ENCODE results near the gene PDE2A.

PDE2A gene

DNA sequence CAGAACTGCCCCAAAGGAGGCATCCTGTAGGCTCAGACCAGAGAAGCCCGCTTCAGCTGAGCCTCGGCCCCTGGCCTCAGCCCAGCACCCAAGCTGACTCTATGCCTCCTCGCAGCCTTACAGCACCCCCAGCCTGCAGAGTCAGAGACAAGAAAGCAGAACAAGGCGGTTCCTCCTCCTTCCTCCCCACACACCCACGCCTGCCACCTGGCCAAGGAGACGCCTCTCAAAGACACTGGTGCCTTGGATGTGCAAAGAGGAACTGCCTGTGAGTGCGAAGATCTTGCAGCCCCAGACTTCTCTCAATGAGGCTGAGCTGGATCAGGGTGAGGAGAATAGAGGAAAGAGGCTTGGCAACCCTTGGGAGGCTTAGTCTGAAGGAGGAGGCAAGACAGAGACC lies 60.2 kb downstream of the PDE2A start:
- DNase-seq (ENCODE audit: low read depth) = no peak

- DNase-seq (ENCODE audit: low read depth) = no peak
These were observed 60.8 kb downstream of the PDE2A start for GRCh38 chr11:72613450-72613849.

DNA sequence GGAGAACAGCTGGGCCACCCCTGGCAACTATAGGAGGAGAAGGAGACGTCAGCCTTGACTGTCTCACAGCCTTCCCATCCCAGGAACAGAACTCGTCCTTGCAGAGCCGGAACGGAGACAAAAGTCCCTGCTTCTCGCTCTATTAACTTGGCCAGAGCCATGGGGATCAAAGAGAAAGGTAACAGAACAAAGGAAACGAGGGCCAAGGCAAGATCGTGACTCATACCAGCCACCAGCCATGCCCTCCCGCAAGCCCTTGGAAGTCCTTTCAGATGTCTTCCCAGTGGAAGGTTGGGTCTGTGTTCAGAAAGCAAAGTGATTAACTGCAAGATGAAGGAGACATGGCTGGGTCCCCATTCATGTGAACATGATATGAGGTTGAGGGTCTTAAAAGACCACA lies 64.7 kb downstream of the PDE2A start:
- no peak for DNase-seq (ENCODE audit: low read depth)

GRCh38 chr11:72609045-72609444 lies 65.2 kb downstream of the PDE2A start:
- DNase-seq (ENCODE audit: low read depth) = no peak

DNA sequence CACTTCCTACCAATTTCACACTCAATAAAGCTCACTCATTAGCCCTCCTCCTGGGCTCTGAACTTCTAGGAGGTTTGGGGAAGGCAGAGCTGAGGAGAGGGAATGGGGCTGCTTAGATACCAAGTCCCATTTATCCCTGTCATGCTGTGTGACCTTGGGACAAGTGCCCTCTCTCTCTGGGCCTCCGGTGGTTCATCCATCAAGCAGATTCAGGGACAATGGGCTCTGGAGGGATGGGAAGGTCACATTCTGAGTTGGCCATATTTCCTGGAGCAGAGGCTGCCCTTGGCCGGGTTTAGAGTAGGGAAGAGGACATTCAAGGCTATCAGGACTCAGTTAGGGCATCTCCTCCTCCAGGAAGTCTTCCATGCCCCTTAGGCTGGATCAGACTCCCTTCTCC lies 66.7 kb downstream of the PDE2A start:
- no peak for DNase-seq (ENCODE audit: low read depth)

- DNase-seq (ENCODE audit: low read depth) = no peak
These were observed 67.3 kb downstream of the PDE2A start for GRCh38 chr11:72606748-72607468.

GRCh38 chr11:72605973-72606747 lies 68.1 kb downstream of the PDE2A start:
- DNase-seq (ENCODE audit: low read depth) = no peak

- no peak for DNase-seq (ENCODE audit: low read depth)
These were observed 70.0 kb downstream of the PDE2A start for GRCh38 chr11:72604256-72604655.

- no peak for DNase-seq (ENCODE audit: low read depth)
These were observed 71.8 kb downstream of the PDE2A start for GRCh38 chr11:72602250-72602904.

- no peak for DNase-seq (ENCODE audit: low read depth)
These were observed 73.7 kb downstream of the PDE2A start for GRCh38 chr11:72600557-72600956.

DNA sequence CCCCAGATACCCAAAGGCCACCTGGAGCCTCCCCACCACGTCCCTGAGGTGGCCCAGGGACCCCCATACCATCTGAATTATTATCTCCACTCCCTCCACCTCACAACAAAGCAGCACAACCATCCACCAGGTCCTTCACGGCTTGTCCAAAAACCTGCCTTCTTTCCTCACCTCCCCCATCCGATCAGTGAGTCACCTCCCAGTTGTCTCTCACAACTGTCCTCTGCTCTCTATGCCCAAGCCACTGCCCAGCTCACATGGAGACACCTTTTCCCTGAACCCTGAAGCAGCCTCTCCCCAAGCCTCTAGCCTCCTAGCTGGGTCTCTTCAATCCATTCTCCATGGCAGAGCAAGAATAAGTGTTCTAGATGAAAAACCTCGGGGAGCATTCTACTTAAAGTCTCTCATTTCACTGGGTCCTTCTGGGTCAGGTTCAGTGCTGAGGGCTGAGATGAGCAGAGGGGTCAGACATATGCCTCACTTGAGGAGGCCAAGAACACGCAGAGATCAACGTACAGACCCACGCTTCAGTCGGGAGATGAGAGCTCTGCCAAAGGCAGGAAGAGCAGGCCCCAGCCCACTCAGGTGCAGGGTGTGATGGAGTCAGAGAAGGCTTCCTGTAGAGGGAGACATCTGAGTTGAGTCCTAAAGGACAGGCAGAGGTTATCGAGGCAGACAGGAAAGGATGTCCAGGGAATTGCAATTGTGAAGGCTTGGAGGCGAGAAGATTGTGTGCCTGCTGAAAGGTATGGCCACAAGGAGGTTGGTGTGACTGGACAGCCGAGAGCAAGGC lies 74.7 kb downstream of the PDE2A start:
- no peak for DNase-seq (ENCODE audit: low read depth)

GRCh38 chr11:72598906-72599305 lies 75.3 kb downstream of the PDE2A start:
- no peak for DNase-seq (ENCODE audit: low read depth)

- DNase-seq (ENCODE audit: low read depth) = no peak
These were observed 75.8 kb downstream of the PDE2A start for GRCh38 chr11:72598466-72598865.

GRCh38 chr11:72597721-72598120 lies 76.5 kb downstream of the PDE2A start:
- DNase-seq (ENCODE audit: low read depth) = no peak

DNA sequence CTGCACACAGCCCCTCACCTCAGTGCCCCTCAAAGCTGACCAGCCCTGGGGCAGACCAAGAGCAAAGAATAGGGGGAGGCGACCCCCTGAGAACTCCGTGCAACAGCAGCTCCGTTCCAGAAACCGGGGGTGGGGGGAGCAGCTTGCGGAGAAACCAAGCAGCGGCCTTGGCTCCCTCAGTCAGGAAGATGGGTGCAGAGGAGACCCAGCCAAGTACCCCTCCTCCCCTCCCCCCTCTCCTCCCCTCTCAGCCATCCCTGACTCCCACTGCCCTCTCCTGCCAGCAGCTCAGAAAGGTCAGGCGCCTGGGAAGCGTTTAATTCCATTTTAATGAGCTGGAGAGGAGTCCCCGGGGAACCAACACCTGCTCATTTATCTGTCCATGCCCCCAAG lies 78.9 kb downstream of the PDE2A start:
- DNase-seq (ENCODE audit: low read depth) = no peak

GRCh38 chr11:72594493-72595291 lies 79.5 kb downstream of the PDE2A start:
- no peak for DNase-seq (ENCODE audit: low read depth)

- DNase-seq (ENCODE audit: low read depth) = no peak
These were observed 81.3 kb downstream of the PDE2A start for GRCh38 chr11:72592698-72593495.

GRCh38 chr11:72591785-72592502 lies 82.3 kb downstream of the PDE2A start:
- DNase-seq (ENCODE audit: low read depth) = peak; percentile 46

GRCh38 chr11:72591023-72591422 lies 83.2 kb downstream of the PDE2A start:
- no peak for DNase-seq (ENCODE audit: low read depth)

Data from stimulated activated CD4-positive, alpha-beta T cell treated with anti-CD3 and anti-CD28 coated beads, Interleukin-2, amount 100 ng/mL, for 4 hours (primary cell).